Naive B cell (primary cell): ENCODE measurements around the gene TIMD4. TPM values are rescaled to one million over a fixed set of nuclear protein-coding genes. Genes with fewer than 3 reads are reported as not detected.
A peak's percentile ranks its signal among the peaks of the same experiment; 100 is the strongest.
"Not testable (repeated sequence)": the region's sequence is repeated elsewhere in the genome, so short reads cannot be mapped to it uniquely, and the experiment has no call there.

Experiments
- ATAC-seq, 2 donors: fragments of 150-1000 bp; cut with Tn5 transposase; 2 replicates each; pipeline ENCODE4 v1.10.0; 2021; ENCODE audit warnings: low read depth in 2 of 2, mild to moderate bottlenecking in 2 of 2, moderate library complexity in 2 of 2
- DNase-seq: peaks from one replicate; pipeline ENCODE4 v3.0.0; 2022
- H3K27ac Mint-ChIP-seq, 6 donors: one replicate each; pipeline ENCODE4 v1.8.0; 2020 to 2022; ENCODE audit warnings: mild to moderate bottlenecking in 6 of 6, mixed read lengths in 6 of 6, moderate library complexity in 5 of 6, inconsistent platforms in 2 of 6
- H3K27me3 Mint-ChIP-seq, 3 donors: one replicate each; pipeline ENCODE4 v1.8.0; 2021 to 2022; ENCODE audit warnings: mixed read lengths in 3 of 3, mild to moderate bottlenecking in 1 of 3
- H3K36me3 Mint-ChIP-seq, 2 donors: one replicate each; pipeline ENCODE4 v1.8.0; 2020 to 2022; ENCODE audit warnings: mixed read lengths in 2 of 2, inconsistent platforms in 1 of 2, mild to moderate bottlenecking in 1 of 2
- H3K4me1 Mint-ChIP-seq, 3 donors: one replicate each; pipeline ENCODE4 v1.8.0; 2020 to 2022; ENCODE audit warnings: mixed read lengths in 3 of 3, inconsistent platforms in 1 of 3, mild to moderate bottlenecking in 1 of 3, moderate library complexity in 1 of 3
- H3K4me3 Mint-ChIP-seq, 8 donors: one replicate each; pipeline ENCODE4 v1.8.0; 2020 to 2022; ENCODE audit warnings: mild to moderate bottlenecking in 8 of 8, mixed read lengths in 8 of 8, moderate library complexity in 8 of 8, inconsistent platforms in 2 of 8
- H3K9me3 Mint-ChIP-seq, 7 donors: one replicate each; pipeline ENCODE4 v1.8.0; 2020 to 2022; ENCODE audit warnings: mixed read lengths in 7 of 7, mild to moderate bottlenecking in 5 of 7, inconsistent platforms in 2 of 7, moderate library complexity in 1 of 7
- polyA plus RNA-seq, 6 donors: library from polyadenylated mRNA; unstranded; fragments of 300-500 nt; fragmentation: Illumina TruSeq; gene quantifications; one replicate each; pipeline ENCODE4 v1.2.3, GENCODE V29; 2021; ENCODE audit warnings: low read depth in 6 of 6

The TIMD4 gene
- not detected for polyA plus RNA-seq

DNA sequence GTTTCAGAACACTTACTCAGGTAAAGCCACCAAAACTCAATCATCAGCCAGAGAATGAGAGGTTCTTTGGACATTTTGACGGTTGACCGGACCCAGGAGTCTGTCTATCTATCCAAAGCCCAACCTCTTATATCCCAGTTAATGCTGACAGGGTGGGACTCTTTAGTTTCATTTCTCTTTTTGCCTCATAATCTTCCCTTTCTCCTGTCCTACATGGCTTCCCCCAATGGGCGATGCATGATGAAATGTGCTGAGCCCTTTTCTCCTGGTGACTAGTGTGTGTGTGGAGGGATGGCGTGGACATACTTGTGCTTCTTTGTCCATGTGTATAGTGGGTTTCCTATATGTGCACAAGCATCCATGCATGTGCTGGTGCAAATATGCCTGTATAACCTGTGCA is at the start of gene TIMD4:
TIMD4 (minus strand) TSS at position 102 of the 400 bp plus-strand sequence; CDS start at position 74, 28 bp downstream.
- H3K27ac Mint-ChIP-seq: no peak within 1 kb of the TSS
- H3K4me3 Mint-ChIP-seq: no peak within 1 kb of the TSS
- no peaks in the 10 kb centered on the region for H3K36me3 Mint-ChIP-seq
- H3K27me3 Mint-ChIP-seq: peaks cover 3 to 8% (median 3%) of the 10 kb centered on the region in 3 donors
- DNase-seq (no peak), ATAC-seq (no peak)
- peaks cover 0 to 6% (median 0%) of the 10 kb centered on the region in 7 donors for H3K9me3 Mint-ChIP-seq
- H3K4me1 Mint-ChIP-seq: peaks cover 0 to 9% (median 5%) of the 10 kb centered on the region in 3 donors

GRCh38 chr5:157006262-157006661 is 43.2 kb upstream of the TIMD4 start:
- no peak for ATAC-seq
- H3K36me3 Mint-ChIP-seq: peaks cover 3 to 7% of the 10 kb centered on the region in 2 donors
- peaks cover 21 to 25% (median 22%) of the 10 kb centered on the region in 3 donors for H3K27me3 Mint-ChIP-seq
- no peak overlapping the region for H3K27ac Mint-ChIP-seq
- no peak overlapping the region for H3K4me3 Mint-ChIP-seq
- no peak for DNase-seq
- no peaks in the 10 kb centered on the region for H3K4me1 Mint-ChIP-seq
- peaks cover 3 to 19% (median 12%) of the 10 kb centered on the region in 7 donors for H3K9me3 Mint-ChIP-seq

- Mint-ChIP-seq H3K9me3 (peaks cover 11 to 30% (median 17%) of the 10 kb centered on the region in 7 donors), H3K27me3 (peaks cover 19 to 32% (median 21%) of the 10 kb centered on the region in 3 donors), H3K4me3 (no peak overlapping the region), H3K4me1 (no peaks in the 10 kb centered on the region), H3K36me3 (peaks cover 3 to 7% of the 10 kb centered on the region in 2 donors), H3K27ac (no peak overlapping the region)
- DNase-seq: no peak
- no peak for ATAC-seq
Measured at GRCh38 chr5:157004893-157005551, 42.0 kb upstream of the TIMD4 start.

- peaks cover 9 to 25% (median 20%) of the 10 kb centered on the region in 3 donors for H3K27me3 Mint-ChIP-seq
- H3K4me1 Mint-ChIP-seq: no peaks in the 10 kb centered on the region
- ATAC-seq: no peak
- peaks cover 0 to 4% of the 10 kb centered on the region in 2 donors for H3K36me3 Mint-ChIP-seq
- H3K4me3 Mint-ChIP-seq: peak overlapping the region in 1 of 8 donors; percentile 42
- no peak for DNase-seq
- H3K9me3 Mint-ChIP-seq: peaks cover 0 to 23% (median 7%) of the 10 kb centered on the region in 7 donors
- no peak overlapping the region for H3K27ac Mint-ChIP-seq
Measured at GRCh38 chr5:156991714-156992113, 28.7 kb upstream of the TIMD4 start.

DNA sequence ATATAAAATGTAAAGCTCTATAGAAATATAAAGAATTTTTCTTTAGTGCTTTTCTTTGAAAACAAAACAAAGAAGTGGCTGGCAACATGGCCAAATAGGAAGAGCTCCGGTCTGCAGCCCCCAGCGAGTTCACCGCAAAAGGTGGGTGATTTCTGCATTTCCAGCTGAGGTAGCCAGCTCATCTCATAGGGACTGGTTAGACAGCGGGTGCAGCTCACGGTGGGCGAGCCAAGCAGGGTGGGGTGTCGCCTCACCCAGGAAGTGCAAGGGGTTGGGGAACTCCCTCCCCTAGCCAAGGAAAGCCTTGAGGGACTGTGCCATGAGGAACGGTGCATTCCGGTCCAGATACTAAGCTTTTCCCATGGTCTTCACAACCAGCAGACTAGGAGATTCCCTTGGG is 21.0 kb upstream of the TIMD4 start:
- ATAC-seq (no peak), DNase-seq (no peak)
- no peak overlapping the region for H3K4me3 Mint-ChIP-seq
- peaks cover 2 to 4% of the 10 kb centered on the region in 2 donors for H3K36me3 Mint-ChIP-seq
- H3K4me1 Mint-ChIP-seq: peaks cover 0 to 12% (median 0%) of the 10 kb centered on the region in 3 donors
- H3K27me3 Mint-ChIP-seq: peaks cover 10 to 30% (median 27%) of the 10 kb centered on the region in 3 donors
- H3K9me3 Mint-ChIP-seq: peaks cover 0 to 10% (median 1%) of the 10 kb centered on the region in 7 donors
- H3K27ac Mint-ChIP-seq: no peak overlapping the region

DNA sequence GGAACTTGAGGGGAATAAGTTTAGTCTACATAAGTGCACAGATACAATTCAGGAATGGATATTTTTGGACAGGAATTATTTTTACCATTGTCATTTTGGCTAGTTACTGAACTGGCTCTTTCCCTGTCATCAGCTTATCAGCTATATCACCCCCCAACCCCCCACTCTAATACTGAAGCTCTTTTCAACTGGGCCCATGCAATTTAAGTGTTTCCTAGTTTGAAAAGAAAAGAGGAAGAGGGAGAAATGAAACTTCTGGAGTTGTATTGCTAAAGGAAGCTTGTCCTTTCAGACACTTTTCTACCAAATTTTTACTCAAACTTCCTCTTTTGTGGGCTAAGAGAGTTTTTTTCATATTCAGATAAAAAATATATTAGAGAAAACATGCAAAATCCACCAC is 18.5 kb upstream of the TIMD4 start:
- Mint-ChIP-seq H3K27ac (no peak overlapping the region), H3K36me3 (peaks cover 0 to 8% of the 10 kb centered on the region in 2 donors), H3K9me3 (peaks cover 0 to 2% (median 0%) of the 10 kb centered on the region in 7 donors)

GRCh38 chr5:156974328-156974727 is 11.3 kb upstream of the TIMD4 start:
- ATAC-seq (no peak), DNase-seq (no peak)
- Mint-ChIP-seq H3K4me1 (no peaks in the 10 kb centered on the region), H3K27ac (no peak overlapping the region), H3K36me3 (peaks cover 0 to 16% of the 10 kb centered on the region in 2 donors), H3K27me3 (peaks cover 13 to 20% (median 20%) of the 10 kb centered on the region in 3 donors), H3K9me3 (peaks cover 0 to 6% (median 0%) of the 10 kb centered on the region in 7 donors), H3K4me3 (no peak overlapping the region)

More for the DNA sequence above, 18.5 kb upstream of the TIMD4 start:
- Mint-ChIP-seq H3K4me3 (no peak overlapping the region), H3K27me3 (peaks cover 16 to 25% (median 20%) of the 10 kb centered on the region in 3 donors), H3K4me1 (peaks cover 0 to 12% (median 0%) of the 10 kb centered on the region in 3 donors)
- ATAC-seq (no peak), DNase-seq (no peak)

DNA sequence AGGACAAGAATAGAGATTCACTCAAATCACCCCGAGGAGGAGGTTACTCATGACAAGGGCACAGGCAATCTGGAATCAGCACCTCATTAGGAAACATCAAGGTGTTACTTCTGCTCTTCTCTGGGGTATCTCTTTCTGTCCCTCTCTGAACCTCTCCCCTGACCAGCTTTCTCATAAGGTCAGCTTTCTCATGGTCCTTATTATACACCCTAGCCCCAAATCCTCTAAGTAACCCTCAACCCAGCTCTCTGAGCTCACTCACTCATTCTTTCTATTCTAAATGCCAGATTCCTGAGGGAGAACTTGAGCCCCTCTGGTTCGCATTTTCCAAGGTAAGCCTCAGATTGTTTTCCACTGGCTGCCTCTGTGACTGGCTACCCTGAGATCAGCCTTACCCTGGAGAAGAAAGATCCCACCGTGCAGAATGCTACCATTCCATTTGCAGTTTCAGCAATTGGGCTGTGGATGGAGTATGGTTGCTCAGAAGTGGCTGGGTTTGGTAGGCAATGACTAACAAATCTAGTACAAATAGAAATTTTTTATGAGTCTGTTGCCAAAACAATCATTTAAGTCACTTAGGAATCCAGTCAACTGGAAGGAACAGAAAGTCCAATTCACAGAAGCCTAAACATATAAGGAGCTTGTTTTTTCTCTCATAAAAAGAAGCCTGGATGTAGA is 9.0 kb upstream of the TIMD4 start:
- Mint-ChIP-seq H3K36me3 (peaks cover 0 to 8% of the 10 kb centered on the region in 2 donors), H3K4me1 (no peaks in the 10 kb centered on the region), H3K4me3 (no peak overlapping the region), H3K27me3 (peaks cover 7 to 12% (median 9%) of the 10 kb centered on the region in 3 donors), H3K27ac (no peak overlapping the region), H3K9me3 (peaks cover 0 to 5% (median 0%) of the 10 kb centered on the region in 7 donors)
- DNase-seq (no peak), ATAC-seq (no peak)

DNA sequence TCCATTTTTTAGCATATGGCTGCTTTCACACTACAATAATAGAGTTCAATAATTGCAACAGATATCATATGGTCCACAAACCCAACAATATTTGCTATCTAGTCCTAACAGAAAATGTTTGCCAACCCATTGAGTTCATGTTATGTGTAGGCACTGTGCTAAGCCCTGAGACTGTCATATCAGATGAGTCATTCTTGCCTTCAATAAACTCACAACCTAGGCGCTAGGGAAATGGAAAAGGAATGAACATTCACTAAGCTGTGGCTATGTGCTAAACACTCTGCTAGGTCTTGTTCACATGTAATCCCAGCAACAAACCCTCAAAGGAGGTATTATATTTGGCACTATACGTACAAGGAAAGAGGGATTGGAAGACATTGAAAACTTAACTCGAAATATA is 8.4 kb upstream of the TIMD4 start:
- no peak overlapping the region for H3K27ac Mint-ChIP-seq

GRCh38 chr5:156967386-156967785 is 4.4 kb upstream of the TIMD4 start:
- not testable (repeated sequence) for H3K9me3 Mint-ChIP-seq, H3K27me3 Mint-ChIP-seq, DNase-seq, H3K4me3 Mint-ChIP-seq, H3K4me1 Mint-ChIP-seq, H3K36me3 Mint-ChIP-seq, ATAC-seq, H3K27ac Mint-ChIP-seq

More for the DNA sequence above, 8.4 kb upstream of the TIMD4 start:
- DNase-seq (no peak), ATAC-seq (no peak)
- Mint-ChIP-seq H3K4me1 (no peaks in the 10 kb centered on the region), H3K27me3 (peaks cover 7 to 14% (median 9%) of the 10 kb centered on the region in 3 donors), H3K36me3 (peaks cover 0 to 8% of the 10 kb centered on the region in 2 donors), H3K4me3 (no peak overlapping the region), H3K9me3 (peaks cover 0 to 5% (median 0%) of the 10 kb centered on the region in 7 donors)

- H3K4me3 Mint-ChIP-seq: peak overlapping the region in 2 of 8 donors; percentile 7 to 57
- peaks cover 5 to 17% (median 10%) of the 10 kb centered on the region in 3 donors for H3K4me1 Mint-ChIP-seq
- H3K36me3 Mint-ChIP-seq: no peaks in the 10 kb centered on the region
- DNase-seq (no peak), ATAC-seq (no peak)
- H3K27me3 Mint-ChIP-seq: peaks cover 9 to 21% (median 18%) of the 10 kb centered on the region in 3 donors
- peaks cover 0 to 2% (median 0%) of the 10 kb centered on the region in 7 donors for H3K9me3 Mint-ChIP-seq
- H3K27ac Mint-ChIP-seq: peak overlapping the region in 1 of 6 donors; percentile 66
Measured at GRCh38 chr5:156956321-156956720, 6.7 kb downstream of the TIMD4 start.

- peaks cover 0 to 3% (median under 1%) of the 10 kb centered on the region in 3 donors for H3K4me1 Mint-ChIP-seq
- no peaks in the 10 kb centered on the region for H3K9me3 Mint-ChIP-seq
- no peak for ATAC-seq
- no peak overlapping the region for H3K4me3 Mint-ChIP-seq
- no peak overlapping the region for H3K27ac Mint-ChIP-seq
- peaks cover 29 to 38% (median 31%) of the 10 kb centered on the region in 3 donors for H3K27me3 Mint-ChIP-seq
- no peak for DNase-seq
- H3K36me3 Mint-ChIP-seq: no peaks in the 10 kb centered on the region
Measured at GRCh38 chr5:156951359-156951758, 11.7 kb downstream of the TIMD4 start.

GRCh38 chr5:156950716-156951115 is 12.3 kb downstream of the TIMD4 start:
- H3K27ac Mint-ChIP-seq: no peak overlapping the region
- H3K36me3 Mint-ChIP-seq: no peaks in the 10 kb centered on the region
- no peak for ATAC-seq
- H3K4me3 Mint-ChIP-seq: no peak overlapping the region
- H3K27me3 Mint-ChIP-seq: peaks cover 31 to 44% (median 34%) of the 10 kb centered on the region in 3 donors
- no peak for DNase-seq
- no peaks in the 10 kb centered on the region for H3K9me3 Mint-ChIP-seq
- no peaks in the 10 kb centered on the region for H3K4me1 Mint-ChIP-seq
